GM19463 (cell line): ENCODE measurements around the gene NAGLU.

Experiments
- ATAC-seq: cut with Tn5 transposase; IDR thresholded peaks from one replicate; pipeline ENCODE4 v1.9.1; 2021; ENCODE audit warnings: mild to moderate bottlenecking, moderate library complexity; ENCODE audit not compliant: unreplicated experiment

The NAGLU gene

DNA sequence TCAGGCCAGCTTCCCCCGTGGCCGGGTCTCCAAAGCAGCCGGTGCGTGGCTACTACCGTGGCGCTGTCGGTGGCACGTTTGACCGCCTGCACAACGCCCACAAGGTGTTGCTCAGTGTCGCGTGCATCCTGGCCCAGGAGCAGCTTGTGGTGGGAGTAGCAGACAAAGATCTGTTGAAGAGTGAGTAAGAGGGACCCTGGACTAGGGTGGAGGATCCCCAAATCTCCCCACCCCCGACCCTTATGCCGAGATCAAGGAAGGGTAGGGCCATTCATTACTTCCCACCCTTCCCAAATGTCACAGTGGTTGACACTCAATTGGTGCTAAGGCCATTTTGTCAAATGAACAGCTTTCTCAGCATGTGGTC lies 27.1 kb downstream of the NAGLU start:
- no peak for ATAC-seq

DNA sequence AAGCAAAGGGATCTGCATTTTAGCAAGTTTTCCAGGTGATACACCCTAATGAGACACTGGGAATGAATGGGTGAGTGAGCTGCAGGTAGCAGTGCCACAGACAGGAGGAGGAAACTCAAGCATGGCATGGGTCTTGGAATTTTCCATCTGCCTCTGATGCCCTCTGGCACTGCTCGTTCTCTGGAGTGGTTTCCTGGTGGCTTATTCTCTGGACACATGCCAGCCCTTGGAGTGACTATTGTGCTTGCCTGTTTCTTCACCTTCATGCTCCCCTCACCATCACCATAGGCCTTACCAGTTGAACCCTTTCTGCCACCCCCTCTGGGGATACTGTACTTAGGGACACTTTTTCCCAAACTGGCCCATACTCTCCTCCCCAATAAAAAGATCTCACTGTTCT lies 27.5 kb downstream of the NAGLU start:
- no peak for ATAC-seq

DNA sequence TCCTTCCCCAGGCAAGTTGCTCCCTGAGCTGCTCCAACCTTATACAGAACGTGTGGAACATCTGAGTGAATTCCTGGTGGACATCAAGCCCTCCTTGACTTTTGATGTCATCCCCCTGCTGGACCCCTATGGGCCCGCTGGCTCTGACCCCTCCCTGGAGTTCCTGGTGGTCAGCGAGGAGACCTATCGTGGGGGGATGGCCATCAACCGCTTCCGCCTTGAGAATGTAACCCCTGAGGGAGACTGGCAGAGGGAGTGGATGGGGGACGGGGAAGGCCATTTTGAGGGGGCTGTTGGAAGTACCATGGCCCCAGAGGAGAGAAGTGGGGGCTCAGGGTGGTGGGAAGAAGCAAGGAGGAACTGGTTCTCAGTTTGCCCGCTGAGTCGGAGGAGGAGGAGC lies 27.9 kb downstream of the NAGLU start:
- no peak for ATAC-seq

DNA sequence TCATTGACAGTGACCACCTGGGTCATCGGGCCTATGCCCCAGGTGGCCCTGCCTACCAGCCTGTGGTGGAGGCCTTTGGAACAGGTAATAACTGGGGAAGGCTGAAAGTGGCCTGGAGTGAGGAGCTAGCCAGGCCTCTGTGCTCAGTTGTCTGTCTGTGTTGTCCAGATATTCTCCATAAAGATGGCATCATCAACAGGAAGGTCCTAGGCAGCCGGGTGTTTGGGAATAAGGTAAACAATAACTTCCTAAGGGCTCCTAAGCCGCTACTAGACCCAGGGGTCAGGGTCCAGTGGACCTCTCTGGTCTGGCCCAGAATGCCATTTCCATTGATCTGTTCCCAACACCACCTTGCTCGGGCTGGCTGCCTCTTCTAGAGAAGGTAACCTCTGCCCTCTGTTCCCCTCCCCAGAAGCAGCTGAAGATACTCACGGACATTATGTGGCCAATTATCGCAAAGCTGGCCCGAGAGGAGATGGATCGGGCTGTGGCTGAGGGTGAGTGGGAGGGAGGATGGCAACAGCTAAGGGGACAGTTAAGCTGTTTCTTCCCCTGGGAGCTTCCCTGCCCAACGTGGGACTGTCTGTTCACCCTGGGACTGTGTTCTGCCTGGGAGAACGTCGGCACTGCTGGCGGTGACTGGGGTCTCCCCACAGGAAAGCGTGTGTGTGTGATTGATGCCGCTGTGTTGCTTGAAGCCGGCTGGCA lies 28.9 kb downstream of the NAGLU start:
- no peak for ATAC-seq

DNA sequence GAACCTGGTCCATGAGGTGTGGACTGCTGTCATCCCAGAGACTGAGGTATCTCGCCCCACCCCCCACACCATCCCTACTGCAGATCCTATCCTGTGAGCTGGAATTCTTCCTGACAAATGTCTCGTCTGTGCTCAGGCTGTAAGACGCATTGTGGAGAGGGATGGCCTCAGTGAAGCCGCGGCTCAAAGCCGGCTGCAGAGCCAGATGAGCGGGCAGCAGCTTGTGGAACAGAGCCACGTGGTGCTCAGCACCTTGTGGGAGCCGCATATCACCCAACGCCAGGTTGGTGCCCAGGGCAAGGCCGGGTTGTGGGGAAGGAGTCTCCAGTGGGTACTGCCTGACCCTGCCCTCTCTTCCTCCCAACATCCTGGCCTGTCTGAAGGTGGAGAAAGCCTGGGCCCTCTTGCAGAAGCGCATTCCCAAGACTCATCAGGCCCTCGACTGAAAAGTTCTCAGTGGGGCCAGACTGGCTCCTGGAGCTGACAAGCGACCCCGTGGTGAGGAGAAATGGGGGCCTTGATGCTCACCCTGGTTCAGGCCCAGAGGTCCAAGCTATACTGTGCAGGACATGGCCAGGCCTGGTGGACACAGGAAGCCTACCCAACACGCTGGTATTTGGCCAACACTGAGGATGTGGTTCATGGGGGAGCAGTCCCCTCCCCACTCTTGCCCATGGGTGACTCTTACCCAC lies 29.6 kb downstream of the NAGLU start:
- ATAC-seq, result no peak

DNA sequence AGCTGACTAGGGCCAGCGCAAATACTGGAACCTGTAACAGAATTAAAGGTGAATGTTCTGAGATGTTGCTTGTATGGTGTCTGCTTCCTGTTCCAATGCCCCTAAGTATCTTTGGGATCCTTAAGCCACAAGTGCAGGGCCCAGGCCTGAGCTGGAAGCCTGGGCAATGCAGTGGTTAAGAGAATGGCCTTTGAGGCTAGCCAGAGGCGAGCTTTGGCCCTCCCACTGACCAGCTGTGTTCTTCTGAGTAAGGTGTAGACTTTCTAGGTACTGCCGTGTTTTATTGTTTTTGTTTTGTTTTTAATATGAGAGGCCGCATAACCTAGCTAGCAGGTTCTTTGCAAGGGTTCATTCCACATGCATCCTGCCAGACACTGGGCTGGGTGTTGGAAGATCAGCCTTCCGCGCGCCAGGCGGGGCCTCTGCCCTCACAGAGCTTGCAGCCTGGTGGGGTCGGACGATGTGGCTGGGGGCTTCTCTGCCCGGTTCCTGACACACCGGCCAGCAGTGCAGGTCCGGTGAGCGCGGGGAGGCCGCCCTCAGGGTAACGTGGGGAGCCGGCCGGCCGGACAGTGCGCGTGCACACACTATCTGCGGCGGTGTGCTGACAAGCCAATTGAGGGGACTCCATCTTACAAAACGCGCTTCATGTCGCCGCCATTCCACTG lies 30.3 kb downstream of the NAGLU start:
- ATAC-seq, result no peak

DNA sequence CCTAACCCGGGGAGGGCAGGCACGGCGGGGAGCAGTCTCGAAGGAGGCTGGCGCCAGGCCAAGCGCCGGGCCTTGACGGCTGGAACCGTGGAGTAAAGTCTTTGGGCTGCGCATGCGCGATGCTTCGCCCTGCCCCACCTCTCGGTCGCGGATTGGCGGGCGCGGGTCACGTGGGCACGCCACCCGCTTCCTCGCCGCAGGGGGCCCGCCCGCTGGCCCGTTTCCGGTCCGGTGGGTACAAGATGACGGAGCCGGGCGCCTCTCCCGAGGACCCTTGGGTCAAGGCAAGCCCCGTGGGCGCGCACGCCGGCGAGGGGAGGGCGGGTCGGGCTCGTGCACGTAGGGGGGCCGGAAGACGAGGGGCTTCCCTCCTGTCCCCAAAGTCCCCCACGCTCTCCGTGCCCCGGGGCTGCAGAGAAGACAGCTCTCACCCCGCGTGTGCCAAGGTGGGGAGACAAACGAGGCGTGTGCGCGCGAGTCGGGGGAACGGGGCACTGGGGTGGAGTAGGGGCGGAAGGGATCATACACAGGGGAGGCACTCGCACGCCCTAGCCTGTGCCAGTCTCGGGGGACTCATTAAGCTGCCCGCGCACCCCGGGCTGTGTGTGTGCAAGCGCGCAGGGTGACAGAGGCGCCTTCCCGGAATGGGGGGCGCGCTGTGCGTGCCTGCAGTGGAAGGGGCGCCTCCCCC lies 31.0 kb downstream of the NAGLU start, which contains the start of gene MLX:
Gene MLX (plus strand): TSS at position 218 of the 691 bp plus-strand sequence. CDS start 25 bp downstream, at position 243.
- ATAC-seq, result peak; percentile 58

DNA sequence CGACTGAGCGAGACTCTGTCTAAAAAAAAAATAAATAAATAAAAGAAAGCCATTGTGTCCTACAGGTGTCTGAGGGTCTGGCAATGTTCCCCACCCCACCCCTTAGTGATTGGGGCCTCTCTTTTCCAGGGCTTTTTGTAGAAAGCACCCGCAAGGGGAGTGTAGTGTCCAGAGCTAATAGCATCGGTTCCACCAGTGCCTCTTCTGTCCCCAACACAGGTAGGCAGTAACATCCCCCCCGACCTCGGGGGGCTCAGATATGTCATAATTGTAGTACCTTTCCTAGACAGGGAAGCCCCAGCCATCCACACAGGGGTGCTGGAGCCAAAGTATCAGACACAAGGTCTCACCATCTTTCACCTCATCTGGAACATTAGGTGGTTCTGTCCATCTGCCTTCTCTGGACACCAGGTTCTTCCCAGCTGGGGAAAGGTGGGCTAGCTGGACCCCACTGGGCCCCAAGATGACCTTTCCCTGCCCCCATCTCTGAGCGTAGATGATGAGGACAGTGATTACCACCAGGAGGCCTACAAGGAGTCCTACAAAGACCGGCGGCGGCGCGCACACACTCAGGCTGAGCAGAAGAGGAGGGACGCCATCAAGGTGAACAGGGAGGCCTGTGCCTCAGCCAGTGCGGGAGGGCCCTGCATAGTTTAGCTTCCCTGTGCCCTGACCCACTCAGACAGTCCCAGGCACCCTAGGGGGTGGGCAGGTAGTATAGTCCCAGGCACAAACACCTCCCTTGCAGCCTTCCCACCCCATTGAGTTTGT lies 32.5 kb downstream of the NAGLU start:
- no peak for ATAC-seq

DNA sequence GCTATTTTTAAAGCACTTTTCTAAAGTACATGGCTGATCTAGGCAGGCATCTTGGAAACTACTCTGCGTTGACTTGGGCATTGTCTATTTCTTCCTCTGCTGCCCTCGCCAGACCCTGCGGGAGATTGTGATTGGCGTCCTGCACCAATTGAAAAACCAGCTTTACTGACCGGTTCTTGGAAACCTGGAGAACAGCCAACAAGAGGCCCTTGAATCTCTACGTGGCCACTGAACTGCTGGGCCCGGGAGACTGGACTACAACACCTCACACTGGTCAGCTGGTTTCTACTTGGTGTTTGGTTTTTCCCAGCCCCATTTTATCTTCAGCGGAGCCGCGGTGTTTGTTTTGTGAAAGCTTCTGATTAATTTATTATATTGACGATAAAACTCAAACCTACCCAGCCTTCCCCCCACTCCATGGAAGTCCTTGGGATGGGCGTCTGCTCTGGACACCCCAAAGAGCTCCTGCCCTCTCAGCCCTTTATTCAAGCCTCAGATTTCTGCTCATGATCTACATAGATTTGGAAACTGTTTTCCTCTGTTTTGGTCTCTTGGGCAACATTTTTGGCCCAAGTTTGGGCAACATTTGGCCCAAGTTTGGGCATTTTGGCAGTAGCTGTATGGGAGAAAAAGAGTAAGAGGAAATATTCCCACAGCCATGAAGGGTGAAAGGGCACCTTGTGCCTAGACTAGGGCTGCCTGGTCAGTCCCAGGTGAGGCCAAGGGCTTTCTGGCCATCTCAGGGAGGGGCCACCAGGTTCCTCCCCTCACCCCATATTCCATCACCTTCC lies 35.6 kb downstream of the NAGLU start:
- no peak for ATAC-seq

DNA sequence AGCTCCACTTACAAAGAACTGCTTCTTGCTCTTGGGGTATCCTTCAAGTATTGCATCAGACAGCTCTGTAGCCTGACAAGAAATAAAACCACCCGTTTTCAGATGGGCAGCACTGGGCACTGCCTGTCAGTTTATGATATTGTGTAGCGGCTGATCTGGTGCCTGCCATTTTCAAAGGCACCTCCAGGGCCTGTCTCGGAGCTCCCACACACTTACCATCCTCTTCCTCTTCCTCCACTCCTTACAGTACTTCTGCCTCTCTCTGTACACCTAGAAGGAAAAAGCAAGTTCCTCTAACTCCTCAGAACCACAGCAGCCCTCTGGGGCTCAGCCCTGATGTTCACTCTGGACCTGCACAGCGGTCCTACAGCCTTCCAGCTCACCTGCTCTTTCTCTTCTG lies 37.1 kb downstream of the NAGLU start:
- ATAC-seq, result no peak

DNA sequence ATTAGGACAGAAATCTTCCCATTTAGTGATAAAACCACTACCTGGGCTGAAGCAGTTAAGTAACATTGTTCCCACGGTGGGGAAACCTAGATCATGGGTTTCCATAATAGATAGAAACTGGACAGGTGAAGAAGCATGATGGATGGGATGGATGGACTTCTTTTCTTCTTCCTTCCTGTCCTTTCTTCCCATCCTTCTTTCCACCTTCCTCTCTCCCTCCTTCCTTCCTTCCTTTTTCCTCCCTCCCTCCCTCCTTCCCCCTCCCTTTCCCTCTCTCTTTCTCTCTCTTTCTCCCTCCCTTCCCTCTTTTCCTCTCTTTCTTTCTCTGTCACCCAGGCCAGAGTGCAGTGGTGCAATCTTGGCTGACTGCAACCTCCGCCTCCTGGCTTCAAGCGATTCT lies 38.4 kb downstream of the NAGLU start:
- ATAC-seq, result no peak

DNA sequence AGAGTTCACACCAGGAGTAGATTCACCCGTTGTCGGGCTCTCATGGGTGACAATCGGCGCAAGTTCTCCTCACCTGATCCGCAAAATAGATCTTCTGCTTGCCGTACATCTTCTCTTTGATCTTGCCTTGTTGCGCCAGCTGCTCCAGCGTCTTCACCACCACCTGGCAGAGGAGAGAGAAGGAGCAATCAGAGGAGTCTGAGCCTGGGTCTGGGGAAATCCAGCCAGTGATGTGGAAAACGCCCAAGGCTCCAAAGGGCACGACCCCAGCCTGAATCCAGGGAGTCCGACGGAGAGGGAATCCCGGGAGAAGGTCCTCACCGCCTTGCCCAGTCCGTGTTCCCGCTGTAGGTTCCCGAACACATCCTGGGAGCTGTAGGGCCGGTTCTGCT lies 41.1 kb downstream of the NAGLU start:
- ATAC-seq, result no peak

DNA sequence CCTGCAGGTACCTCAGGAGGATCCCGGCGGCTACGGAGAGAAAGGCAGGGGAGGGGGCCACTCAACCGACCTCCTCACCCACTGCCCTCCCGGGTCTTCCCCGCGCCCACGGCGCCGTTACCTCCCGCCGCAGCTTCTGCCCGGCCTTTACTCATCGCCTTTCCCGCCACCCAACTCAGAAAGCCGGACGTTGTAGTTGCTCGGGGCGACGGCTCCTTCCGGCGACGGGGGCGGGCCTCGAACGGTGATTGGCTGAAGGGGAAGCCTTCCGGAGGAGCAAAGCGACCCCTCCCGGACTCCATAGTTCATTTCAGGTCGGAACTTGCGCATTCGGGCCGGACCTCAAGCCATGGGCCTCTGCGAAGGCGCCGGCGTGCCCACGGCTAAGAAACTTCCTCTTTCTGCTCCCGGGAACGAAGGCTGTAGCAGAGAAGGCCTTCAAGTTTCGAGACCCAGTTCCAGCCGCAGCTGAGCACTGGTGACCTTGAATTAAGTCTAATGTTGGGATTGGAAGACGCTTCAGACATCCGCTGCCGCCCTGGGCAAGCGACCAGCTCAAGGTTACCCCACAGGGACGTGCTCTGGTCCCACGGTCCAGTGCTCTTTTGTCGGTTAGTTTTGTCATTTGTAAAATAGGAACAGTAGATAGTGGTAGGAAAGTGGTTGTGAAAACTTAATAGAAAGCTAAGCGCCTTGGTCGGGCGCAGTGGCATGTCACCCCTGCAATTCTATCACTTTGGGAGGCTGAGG lies 41.7 kb downstream of the NAGLU start, which contains the start of gene PSMC3IP:
Gene PSMC3IP (minus strand): TSS at position 198 of the 750 bp plus-strand sequence. CDS start 43 bp downstream, at position 155.
- ATAC-seq, result peak; percentile 61

DNA sequence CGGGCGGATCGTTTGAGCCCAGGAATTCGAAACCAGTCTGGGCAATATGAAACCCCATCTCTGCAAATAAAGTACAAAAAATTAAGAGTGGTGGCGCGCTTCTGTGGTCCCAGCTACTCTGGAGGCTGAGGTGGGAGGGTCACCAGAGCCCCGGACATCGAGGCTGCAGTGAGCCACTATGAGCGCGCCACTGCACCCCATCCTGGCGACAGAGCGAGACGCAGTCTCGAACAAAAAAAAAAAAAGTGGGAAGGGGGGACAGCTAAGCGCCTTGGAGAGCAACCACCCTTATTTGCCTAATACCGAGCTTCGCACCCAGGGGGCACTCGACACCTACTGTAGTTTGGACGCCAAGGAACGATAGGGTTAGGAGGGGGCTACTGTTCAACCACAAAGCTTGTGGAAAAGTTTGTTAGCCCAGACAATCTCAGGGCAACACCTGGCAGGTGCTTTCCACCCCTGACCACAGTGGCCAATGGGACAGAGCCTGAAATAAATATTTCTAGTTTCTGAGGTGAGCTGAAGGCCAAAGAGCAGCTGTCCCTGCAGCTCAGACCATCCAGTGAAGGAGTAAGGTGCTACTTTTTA lies 42.3 kb downstream of the NAGLU start:
- no peak for ATAC-seq

DNA sequence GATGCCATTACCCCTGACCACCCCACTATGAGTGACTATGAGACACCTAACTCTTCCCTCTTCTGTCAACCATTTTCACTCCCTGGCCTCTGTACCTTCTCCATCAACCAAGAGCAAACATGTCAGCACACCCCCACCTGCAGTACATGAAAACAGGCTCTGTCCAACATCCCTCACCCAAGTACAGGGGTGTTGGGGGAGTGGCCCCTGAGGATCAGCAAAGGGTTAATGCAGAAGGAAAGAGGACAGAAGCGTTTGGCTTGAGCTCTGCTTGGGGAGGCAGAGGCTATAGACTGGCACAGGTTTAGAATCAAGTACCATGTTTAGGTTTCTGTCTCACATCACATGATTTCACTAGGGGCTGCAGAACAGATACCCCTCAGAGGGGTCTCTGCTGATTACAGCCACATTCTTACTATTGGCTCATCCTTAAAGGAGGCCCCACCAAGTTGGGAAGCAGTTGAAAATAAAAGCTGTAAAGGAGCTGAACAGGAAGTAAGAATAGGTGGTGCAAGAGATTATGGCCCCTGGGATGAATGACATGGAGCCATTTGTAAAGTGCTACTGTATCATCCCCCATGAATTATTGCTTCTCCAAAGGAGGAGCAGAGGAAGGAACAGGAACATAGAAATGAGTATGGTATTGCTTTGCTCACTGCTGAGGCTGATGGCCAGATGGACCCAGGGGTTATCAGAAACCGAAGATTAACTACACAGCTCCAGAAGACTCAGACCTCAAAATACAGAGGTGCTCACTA lies 43.9 kb downstream of the NAGLU start:
- no peak for ATAC-seq

DNA sequence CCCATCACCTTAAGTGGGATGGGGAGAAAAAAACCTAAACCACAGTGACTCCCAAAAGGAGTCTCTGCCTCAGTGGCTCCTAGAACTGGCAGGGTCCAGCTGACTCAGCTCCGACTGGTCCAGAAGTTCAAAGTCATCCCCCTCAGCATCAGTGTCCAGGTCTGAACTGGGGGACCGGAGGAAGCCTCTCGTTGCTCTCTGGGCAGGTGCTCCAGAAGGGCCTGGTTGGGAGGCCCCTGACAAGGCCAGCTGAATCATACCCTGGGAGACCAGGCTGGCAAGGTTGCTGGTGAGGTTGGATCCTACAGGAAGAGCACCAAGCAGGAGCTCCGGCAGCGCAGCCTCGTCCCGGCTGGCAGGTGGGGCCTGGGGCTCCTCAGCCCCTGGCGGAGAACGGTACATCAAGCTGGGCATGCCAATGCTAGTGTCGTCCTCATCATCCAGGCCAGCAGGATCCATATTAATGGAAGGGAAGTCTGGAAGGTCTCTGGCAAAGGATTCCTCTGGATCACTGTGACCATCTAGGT lies 45.8 kb downstream of the NAGLU start:
- ATAC-seq, result no peak

DNA sequence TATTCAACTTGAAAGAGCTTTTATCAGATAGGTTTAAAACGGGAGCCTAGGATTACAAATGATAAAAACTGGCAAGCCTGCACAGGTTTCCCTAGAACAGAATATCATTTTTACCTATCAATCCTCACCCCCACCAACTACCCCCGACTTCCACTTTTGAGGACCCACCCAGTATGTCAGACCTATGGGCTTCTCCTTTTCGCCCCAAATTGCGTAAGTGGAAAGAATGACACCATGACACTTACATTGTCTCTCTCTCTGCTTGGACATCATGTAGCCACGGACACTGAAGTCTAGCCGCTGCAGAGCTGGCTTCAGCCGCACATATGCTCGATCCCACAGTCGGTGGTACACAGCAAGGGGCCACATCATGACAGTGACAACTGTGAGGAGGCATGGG lies 48.8 kb downstream of the NAGLU start:
- no peak for ATAC-seq

DNA sequence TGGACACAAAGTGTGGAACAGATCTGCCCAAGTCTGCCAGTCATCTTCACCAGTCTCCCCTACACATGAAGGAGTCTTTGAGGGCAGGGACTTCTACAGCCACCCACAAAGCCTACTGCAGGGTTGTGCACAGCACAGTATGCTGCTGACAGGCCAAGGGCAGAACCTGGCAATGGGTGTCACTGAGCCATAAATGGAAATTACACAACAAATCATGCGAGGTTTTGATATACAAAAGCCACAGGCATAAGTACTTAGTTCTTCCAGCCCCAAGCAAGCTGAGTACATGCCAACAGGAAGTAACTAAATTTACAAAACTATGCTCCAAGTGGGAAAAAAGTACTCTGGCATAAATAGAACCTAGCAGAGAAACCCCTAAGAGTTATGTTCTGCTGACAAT lies 49.3 kb downstream of the NAGLU start:
- no peak for ATAC-seq
